HuH-7 (cell line): ENCODE data around the gene RGR.

Source experiments
- DNase-seq: peaks from one replicate; pipeline ENCODE4 v3.0.0; 2011; ENCODE audit warnings: low spot score

Gene RGR

GRCh38 chr10:84296091-84296981 is 51.5 kb downstream of the RGR start:
- DNase-seq, result no peak

GRCh38 chr10:84298057-84298456 is 53.2 kb downstream of the RGR start:
- DNase-seq, result no peak

- no peak for DNase-seq
Observed at GRCh38 chr10:84302223-84302622, 57.4 kb downstream of the RGR start.

- DNase-seq, result no peak
Observed at GRCh38 chr10:84306751-84307384, 62.0 kb downstream of the RGR start.

- DNase-seq, result no peak
Observed at GRCh38 chr10:84308021-84308420, 63.2 kb downstream of the RGR start.

GRCh38 chr10:84308481-84309304 is 63.8 kb downstream of the RGR start:
- DNase-seq, result no peak
